CD4-positive, alpha-beta T cell treated with Interleukin-17A for 4 hours (primary cell): ENCODE results near the gene RAD51B.
"Not testable (repeated sequence)": the region's sequence is repeated elsewhere in the genome, so short reads cannot be mapped to it uniquely, and the experiment has no call there.

Experiments used
- DNase-seq: peaks from one replicate; pipeline ENCODE4 v3.0.0-alpha.2; 2020; ENCODE audit warnings: mixed read lengths

The RAD51B gene

GRCh38 chr14:68284333-68284732 lies 464.8 kb downstream of the RAD51B start:
- DNase-seq, result no peak

GRCh38 chr14:68284834-68285233 lies 465.3 kb downstream of the RAD51B start:
- no peak for DNase-seq

GRCh38 chr14:68285421-68286179 lies 466.0 kb downstream of the RAD51B start:
- peak; percentile 72 for DNase-seq

- no peak for DNase-seq
These were observed 467.1 kb downstream of the RAD51B start for GRCh38 chr14:68286667-68287066.

GRCh38 chr14:68289452-68289851 lies 469.9 kb downstream of the RAD51B start:
- not testable (repeated sequence) for DNase-seq

GRCh38 chr14:68291820-68292219 lies 472.2 kb downstream of the RAD51B start:
- no peak for DNase-seq

GRCh38 chr14:68292441-68293215 lies 473.0 kb downstream of the RAD51B start:
- DNase-seq, result no peak

- DNase-seq, result peak; percentile 47
These were observed 473.8 kb downstream of the RAD51B start for GRCh38 chr14:68293404-68293803.

- no peak for DNase-seq
These were observed 475.8 kb downstream of the RAD51B start for GRCh38 chr14:68295316-68295816.

- DNase-seq, result no peak
These were observed 477.5 kb downstream of the RAD51B start for GRCh38 chr14:68297039-68297438.

- no peak for DNase-seq
These were observed 478.4 kb downstream of the RAD51B start for GRCh38 chr14:68297876-68298468.

GRCh38 chr14:68300608-68301007 lies 481.0 kb downstream of the RAD51B start:
- DNase-seq, result no peak

GRCh38 chr14:68301219-68301618 lies 481.6 kb downstream of the RAD51B start:
- no peak for DNase-seq

GRCh38 chr14:68302938-68303337 lies 483.4 kb downstream of the RAD51B start:
- DNase-seq, result not testable (repeated sequence)

GRCh38 chr14:68305738-68306137 lies 486.2 kb downstream of the RAD51B start:
- DNase-seq, result no peak

- no peak for DNase-seq
These were observed 486.8 kb downstream of the RAD51B start for GRCh38 chr14:68306265-68306933.

- no peak for DNase-seq
These were observed 487.6 kb downstream of the RAD51B start for GRCh38 chr14:68306934-68307789.

GRCh38 chr14:68307790-68308168 lies 488.2 kb downstream of the RAD51B start:
- DNase-seq, result no peak

- DNase-seq, result no peak
These were observed 489.3 kb downstream of the RAD51B start for GRCh38 chr14:68308726-68309520.

- DNase-seq, result no peak
These were observed 490.0 kb downstream of the RAD51B start for GRCh38 chr14:68309616-68310015.

- no peak for DNase-seq
These were observed 492.7 kb downstream of the RAD51B start for GRCh38 chr14:68312300-68312699.
